ENCODE results near the gene TEX29. TPM values are rescaled to one million over a fixed set of nuclear protein-coding genes. Genes with fewer than 3 reads are reported as not detected.

The TEX29 gene
- polyA plus RNA-seq, 3 donors = 0.28 to 0.89 (median 0.56) TPM

- no peak for DNase-seq
Observed at GRCh38 chr13:111339366-111340143, 19.1 kb downstream of the TEX29 start.

DNA sequence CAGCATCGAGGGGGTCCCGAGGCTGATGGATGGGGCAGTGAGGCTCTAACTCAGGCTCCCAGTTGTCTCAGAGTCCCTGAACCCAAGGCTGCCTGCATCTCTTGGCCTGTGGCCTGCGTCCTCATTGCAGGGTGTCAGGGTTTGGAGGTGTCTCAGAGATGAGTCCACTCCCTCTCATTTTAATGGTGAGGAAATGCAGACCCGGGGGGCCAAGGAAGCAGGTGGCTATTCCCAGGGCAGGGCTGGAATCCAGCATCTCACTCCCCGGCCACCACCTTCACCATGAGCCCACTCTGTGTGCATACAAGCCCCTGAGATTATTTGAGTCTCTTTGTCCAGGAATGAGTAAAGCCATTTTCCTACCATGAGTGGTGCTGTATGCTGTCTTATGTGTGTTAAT lies 21.4 kb downstream of the TEX29 start:
- DNase-seq = no peak

DNA sequence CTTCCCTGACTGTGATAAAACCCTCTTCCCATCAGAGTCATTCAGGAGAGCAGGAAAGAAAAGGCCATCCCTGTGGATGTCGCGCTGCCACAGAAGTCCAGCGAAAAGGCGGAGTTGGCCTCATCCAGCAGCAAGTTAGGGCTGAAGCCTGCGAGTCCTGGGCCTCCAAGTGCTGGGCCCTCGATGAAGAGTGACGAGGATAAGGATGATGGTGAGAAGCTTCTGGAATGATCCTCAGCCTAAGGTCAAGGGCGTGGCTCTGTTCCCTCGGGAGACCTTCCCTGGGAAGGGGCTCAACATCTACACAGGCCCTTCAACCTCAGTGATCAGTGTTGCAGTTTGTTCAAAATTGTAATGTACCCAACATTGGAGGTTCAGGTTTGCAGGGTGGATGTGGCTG lies 22.3 kb downstream of the TEX29 start:
- DNase-seq = no peak

- no peak for DNase-seq
Observed at GRCh38 chr13:111343186-111343805, 22.9 kb downstream of the TEX29 start.

DNA sequence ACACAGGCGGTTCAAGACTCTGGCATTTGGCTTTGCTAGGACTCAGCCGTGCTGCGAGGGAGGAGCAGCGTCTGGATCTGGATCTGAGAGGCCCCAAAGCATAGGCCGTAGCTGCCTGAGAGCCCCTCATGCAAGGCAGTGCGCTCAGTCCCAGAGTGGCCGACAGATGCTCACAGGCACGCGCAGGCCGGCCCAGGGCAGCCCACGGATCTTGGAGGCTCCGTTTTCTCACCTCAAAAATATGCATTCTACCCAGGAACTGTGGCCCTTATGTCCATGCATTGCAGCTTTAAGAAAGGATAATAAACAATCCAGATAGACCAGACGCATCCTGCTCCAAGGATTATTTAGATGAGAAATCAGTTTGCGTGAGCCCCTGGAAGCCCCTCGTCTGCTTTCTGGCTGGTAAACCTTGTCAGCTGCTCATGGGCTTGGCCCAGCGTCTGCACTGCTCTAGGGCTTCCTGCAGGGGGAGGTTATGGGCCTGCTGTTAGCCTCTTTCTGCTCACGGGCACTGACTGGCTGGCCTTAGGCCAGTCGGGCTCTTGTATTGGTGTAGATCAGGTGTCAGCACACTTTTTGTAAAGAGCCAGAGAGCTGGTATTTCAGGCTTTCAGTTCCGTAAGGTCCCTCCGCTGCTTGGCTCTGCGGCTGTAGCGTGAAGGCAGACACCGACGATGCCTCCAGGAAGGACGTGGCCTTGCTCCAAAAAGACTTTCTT lies 24.2 kb downstream of the TEX29 start:
- DNase-seq = peak; percentile 49

GRCh38 chr13:111345682-111346081 lies 25.2 kb downstream of the TEX29 start:
- no peak for DNase-seq

GRCh38 chr13:111346101-111346680 lies 25.7 kb downstream of the TEX29 start:
- DNase-seq = no peak

- no peak for DNase-seq
Observed at GRCh38 chr13:111347438-111347837, 27.0 kb downstream of the TEX29 start.

DNA sequence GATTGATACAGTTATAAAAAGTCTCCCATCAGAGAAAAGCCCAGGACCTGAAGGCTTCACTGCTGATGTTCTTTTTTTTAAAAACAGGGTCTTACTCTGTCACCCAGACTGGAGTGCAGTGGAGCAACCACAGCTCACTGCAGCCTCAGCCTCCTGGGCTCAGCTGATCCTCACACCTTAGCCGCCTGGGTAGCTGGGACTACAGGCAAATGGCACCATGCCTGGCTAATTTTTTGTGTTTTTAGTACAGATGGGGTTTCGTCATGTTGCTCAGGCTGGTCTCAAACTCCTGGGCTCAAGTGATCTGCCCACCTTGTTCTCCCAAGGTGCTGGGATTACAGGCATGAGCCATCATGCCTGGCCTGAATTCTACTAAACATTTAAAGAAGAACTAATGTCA lies 33.1 kb downstream of the TEX29 start:
- no peak for DNase-seq

GRCh38 chr13:111354789-111355188 lies 34.3 kb downstream of the TEX29 start:
- no peak for DNase-seq

- DNase-seq = no peak
Observed at GRCh38 chr13:111356795-111357194, 36.4 kb downstream of the TEX29 start.

GRCh38 chr13:111359237-111359915 lies 38.9 kb downstream of the TEX29 start:
- DNase-seq = no peak

DNA sequence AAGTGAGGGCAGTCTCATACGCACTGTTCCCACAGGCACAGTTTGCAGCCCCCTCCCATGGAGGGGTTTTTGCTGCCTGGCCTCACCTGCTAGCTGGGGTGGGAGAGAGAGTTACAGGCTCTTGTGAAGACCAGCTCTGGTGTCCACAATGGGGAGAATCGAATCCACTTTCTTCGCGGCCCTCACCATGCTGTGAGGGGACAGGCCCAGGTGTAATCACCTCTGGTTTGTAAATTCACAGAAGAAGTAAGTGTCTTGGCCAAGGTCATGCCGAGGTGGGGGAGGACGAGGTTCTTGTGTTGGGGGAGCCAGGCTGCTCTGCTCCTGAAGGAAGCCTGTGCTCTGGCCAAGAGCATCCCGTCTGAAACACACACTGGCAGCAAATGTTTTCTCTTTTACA lies 39.5 kb downstream of the TEX29 start:
- DNase-seq = no peak

DNA sequence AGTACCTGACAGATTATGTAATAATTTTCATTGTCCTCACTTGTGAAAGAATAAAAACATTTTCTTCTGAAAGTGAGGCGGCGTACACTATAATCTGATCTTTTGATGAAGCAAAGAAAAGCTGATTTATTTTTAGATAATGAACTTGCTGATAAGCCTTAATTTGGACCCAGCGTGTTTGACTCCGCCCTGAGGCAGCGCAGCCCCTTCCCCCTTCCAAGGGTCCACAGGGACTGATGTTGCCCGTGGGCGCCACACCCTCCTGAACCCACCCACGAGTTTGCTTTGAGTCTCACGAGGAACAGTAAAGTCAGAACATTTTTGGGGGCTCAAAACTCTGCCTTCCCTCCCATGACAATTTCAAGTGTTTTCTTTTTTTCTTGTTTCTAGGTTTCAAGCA lies 40.0 kb downstream of the TEX29 start:
- no peak for DNase-seq

- no peak for DNase-seq
Observed at GRCh38 chr13:111361046-111361872, 40.8 kb downstream of the TEX29 start.

- no peak for DNase-seq
Observed at GRCh38 chr13:111361873-111362648, 41.6 kb downstream of the TEX29 start.

DNA sequence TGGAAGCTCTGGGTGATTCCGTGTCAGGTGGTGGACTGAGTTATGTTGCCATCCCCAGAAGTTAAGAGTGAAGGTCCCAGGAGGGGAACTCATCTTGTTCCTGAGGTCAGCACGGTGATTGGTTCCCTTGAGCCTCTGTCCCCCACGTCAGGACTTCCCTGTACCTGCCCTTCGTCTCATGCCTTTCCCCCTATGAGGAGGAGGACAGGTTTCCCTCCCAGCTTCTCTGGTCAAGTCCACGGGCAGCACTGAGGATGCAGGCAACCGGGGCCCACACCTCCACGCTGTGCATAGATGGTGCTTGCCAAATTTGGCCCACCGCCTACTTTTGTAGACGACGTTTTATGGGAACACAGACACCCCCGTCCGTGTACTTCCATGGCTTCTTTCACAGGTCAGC lies 42.7 kb downstream of the TEX29 start:
- DNase-seq = no peak

DNA sequence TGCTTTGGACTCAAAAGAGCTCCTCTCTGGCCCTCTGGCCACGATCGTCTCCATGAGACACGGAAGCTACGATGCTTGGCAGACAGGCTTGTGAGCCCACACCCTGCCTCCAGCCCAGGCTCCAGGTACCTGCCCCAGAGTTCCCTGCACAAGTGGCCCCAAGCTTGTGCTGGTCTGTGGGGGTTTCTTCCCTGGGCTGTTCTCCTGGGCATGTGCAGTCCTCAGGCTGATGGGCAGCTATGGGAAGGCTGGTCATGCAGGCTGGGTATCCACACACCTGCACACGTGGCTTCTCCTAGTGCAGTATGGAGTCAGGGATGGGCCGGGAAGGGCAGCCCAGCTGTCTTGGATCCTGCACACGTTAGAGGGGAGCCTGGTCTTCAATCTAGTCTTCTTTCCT lies 43.1 kb downstream of the TEX29 start:
- DNase-seq = no peak

DNA sequence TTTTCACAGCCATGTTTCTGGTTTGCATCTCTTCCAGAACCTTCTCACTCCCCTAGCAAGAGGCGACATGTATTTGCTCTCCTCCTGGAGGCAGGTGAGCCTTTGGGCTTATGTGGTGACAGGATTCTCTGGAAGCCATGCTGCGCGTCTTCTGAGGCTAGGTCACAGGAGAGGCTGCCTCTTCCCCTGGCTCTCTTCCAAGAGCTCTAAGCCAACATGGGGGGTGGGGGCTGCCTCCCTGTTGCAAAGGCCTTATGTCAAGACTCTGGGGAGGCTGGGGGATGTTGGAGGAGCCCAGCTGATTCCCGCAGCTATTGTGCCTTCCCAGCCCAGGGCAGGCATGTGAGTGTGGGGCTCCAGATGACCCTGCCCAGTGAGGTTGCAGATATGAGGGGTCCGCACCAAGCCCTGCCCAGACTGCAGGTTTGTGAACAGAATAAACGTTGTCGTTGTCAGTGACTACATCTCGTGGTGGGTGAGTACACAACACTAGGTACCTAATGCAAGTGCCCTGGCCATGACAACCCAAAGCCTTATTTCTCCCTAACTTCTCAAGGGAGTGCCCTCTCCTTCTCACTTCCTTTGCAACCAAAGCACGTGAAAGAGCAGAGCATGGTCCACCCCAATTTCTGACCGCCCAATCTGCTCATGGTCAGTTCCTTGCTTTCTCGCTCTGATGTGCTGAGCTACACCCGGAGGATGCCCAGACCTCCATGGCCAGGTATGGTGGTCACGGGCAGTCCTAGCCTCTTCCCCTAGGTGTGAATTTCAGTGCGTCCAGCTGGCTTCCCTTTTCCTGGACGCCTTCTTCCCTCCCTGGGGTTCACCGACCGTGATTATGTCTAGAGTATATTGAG lies 44.9 kb downstream of the TEX29 start:
- no peak for DNase-seq

Measured in renal pelvis (tissue), 4 donors.